ENCODE data around the gene GPR151. TPM values are rescaled to one million over a fixed set of nuclear protein-coding genes. Genes with fewer than 3 reads are reported as not detected.

The GPR151 gene
- total RNA-seq, 4 donors from 2014 or later = not detected

DNA sequence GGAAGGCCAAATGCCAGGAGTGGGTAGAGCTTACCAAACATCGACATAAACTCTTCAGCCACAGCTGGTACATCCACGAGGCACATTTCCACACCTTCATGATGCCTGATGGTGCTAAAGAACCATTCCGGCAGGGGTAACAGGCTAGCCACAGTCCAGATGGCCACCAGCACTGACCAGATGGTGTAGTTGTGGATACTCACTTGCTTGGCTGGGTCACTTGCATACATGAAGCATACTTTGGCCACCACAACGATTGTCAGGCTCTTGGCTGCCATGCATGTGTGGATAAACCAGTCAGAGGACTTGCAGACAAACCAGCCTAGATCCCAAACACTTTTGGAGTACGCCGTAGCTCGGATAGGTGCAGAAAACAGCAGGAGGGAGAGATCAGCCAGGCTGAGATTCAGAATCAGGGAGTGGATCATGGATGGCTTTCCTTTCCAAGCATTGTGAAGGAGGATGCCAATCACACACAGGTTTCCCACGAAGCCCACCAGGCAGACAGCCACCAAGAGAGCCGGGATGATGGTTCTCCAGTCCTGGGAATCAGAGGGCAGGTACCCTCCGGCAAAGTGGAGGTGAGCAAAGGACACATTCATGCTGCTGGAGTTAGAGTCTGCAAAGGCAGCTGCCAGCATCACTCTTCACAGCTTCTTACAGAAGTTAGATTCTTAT lies 378 bp downstream of the GPR151 start:
- DNase-seq (ENCODE audit: low spot score in 2 of 2) = no peak
- H3K36me3 ChIP-seq = peaks cover 14% of the 10 kb centered on the region
- TF ChIP-seq, protein P1, sequence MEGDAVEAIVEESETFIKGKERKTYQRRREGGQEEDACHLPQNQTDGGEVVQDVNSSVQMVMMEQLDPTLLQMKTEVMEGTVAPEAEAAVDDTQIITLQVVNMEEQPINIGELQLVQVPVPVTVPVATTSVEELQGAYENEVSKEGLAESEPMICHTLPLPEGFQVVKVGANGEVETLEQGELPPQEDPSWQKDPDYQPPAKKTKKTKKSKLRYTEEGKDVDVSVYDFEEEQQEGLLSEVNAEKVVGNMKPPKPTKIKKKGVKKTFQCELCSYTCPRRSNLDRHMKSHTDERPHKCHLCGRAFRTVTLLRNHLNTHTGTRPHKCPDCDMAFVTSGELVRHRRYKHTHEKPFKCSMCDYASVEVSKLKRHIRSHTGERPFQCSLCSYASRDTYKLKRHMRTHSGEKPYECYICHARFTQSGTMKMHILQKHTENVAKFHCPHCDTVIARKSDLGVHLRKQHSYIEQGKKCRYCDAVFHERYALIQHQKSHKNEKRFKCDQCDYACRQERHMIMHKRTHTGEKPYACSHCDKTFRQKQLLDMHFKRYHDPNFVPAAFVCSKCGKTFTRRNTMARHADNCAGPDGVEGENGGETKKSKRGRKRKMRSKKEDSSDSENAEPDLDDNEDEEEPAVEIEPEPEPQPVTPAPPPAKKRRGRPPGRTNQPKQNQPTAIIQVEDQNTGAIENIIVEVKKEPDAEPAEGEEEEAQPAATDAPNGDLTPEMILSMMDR (IDR thresholded peaks at IDR 0.05) = no peak
- TF ChIP-seq POLR2AphosphoS5 (IDR thresholded peaks at IDR 0.05) (no peak), EP300 (IDR thresholded peaks at IDR 0.05) (no peak), POLR2A (IDR thresholded peaks at IDR 0.05) (no peak)
- no peaks in the 10 kb centered on the region for H3K27me3 ChIP-seq
- H3K9me3 ChIP-seq = no peaks in the 10 kb centered on the region
- 84% methylated on average over 9 of the region's 10 CpGs for WGBS
- H3K4me1 ChIP-seq = no peaks in the 10 kb centered on the region
- no peak overlapping the region for H3K27ac ChIP-seq
- H3K4me3 ChIP-seq = no peak overlapping the region

DNA sequence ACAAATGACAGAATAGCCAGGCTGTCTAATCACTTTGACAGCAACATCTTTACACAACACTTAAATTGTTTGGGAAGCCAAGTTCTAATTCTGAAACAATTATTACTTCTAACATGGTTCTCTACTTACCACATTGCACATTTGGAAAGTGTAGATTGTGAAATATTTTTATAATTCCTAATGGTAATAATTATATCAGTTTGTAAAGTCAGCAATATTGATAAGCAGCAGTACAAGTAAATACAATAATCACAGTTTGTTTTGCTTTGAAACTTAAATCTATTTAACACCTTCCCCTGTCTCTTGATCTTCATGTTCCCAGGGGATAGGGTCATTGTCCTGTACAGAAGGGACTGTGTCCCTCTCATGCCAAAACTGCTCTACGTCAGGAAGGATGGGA lies 1.4 kb downstream of the GPR151 start:
- Histone ChIP-seq H3K9me3 (no peaks in the 10 kb centered on the region), H3K27me3 (no peaks in the 10 kb centered on the region), H3K4me3 (no peak overlapping the region), H3K4me1 (no peaks in the 10 kb centered on the region), H3K36me3 (peaks cover 24% of the 10 kb centered on the region), H3K27ac (no peak overlapping the region)
- WGBS = 86% methylated on average over 1 of the region's 1 CpG
- no peak for TF ChIP-seq EP300 (IDR thresholded peaks at IDR 0.05)
- TF ChIP-seq POLR2AphosphoS5 (IDR thresholded peaks at IDR 0.05) = no peak
- no peak for TF ChIP-seq POLR2A (IDR thresholded peaks at IDR 0.05)
- TF ChIP-seq, protein P1 (IDR thresholded peaks at IDR 0.05) = no peak
- no peak for DNase-seq (ENCODE audit: low spot score in 2 of 2)

DNA sequence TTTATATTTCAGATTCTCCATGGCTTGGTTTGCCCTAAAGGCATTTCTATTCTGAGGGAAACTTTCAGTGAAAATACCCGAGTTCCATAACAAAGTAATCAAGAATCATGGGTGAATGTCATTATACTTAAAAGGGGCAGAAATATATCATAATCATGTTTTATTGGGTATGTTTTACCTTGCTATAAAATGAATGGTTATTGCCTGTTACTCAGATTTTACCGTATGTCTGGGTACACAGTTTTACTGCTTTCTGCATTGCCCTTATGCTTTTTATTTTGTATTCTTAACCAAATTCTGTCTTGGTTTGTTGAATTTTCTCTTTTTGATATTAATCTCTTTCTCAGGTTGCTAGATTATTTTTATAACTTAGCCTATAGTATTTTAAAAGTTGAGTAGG lies 2.5 kb downstream of the GPR151 start:
- WGBS = 76% methylated on average over 2 of the region's 2 CpGs
- TF ChIP-seq, protein P1 (IDR thresholded peaks at IDR 0.05) = no peak
- TF ChIP-seq EP300 (IDR thresholded peaks at IDR 0.05) = no peak
- no peak for TF ChIP-seq POLR2A (IDR thresholded peaks at IDR 0.05)
- no peak for TF ChIP-seq POLR2AphosphoS5 (IDR thresholded peaks at IDR 0.05)

DNA sequence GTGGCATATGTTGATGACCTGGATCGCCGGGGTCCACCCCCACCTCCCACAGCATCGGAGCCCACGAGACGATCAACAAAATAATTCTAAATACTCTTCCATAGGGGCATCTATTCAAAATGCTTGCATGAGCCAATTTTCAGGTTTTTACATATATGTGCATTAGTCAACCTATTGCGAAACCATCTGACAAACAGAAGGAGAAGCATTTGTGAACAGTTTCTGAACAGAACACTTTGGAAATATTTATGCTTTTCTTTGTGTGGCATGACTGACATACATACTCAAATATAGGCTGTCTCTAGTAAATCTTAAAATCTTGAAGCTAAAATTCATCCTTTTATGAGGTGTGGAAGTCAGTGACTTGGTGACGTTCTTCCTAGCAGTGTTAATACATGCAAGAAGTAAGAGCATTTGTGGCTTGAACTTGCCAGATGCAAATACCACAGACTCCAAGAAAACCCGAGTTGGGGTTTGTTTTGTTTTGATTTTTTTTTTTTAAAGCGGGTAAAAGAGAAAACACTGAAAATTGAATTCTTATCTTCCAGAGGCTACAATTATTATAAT lies 5.3 kb downstream of the GPR151 start:
- Histone ChIP-seq H3K36me3 (peaks cover 63% of the 10 kb centered on the region), H3K27me3 (no peaks in the 10 kb centered on the region), H3K9me3 (no peaks in the 10 kb centered on the region), H3K27ac (no peak overlapping the region), H3K4me1 (no peaks in the 10 kb centered on the region), H3K4me3 (no peak overlapping the region)
- no peak for TF ChIP-seq EP300 (IDR thresholded peaks at IDR 0.05)
- no peak for TF ChIP-seq POLR2A (IDR thresholded peaks at IDR 0.05)
- TF ChIP-seq, protein P1 (IDR thresholded peaks at IDR 0.05) = no peak
- no peak for TF ChIP-seq POLR2AphosphoS5 (IDR thresholded peaks at IDR 0.05)
- no peak for DNase-seq (ENCODE audit: low spot score in 2 of 2)
- 91% methylated on average over 9 of the region's 9 CpGs for WGBS

More for the DNA sequence above, 2.5 kb downstream of the GPR151 start:
- no peaks in the 10 kb centered on the region for H3K4me1 ChIP-seq
- H3K27ac ChIP-seq = no peak overlapping the region
- DNase-seq (ENCODE audit: low spot score in 2 of 2) = no peak
- H3K27me3 ChIP-seq = no peaks in the 10 kb centered on the region
- H3K36me3 ChIP-seq = peaks cover 35% of the 10 kb centered on the region
- no peak overlapping the region for H3K4me3 ChIP-seq
- no peaks in the 10 kb centered on the region for H3K9me3 ChIP-seq

DNA sequence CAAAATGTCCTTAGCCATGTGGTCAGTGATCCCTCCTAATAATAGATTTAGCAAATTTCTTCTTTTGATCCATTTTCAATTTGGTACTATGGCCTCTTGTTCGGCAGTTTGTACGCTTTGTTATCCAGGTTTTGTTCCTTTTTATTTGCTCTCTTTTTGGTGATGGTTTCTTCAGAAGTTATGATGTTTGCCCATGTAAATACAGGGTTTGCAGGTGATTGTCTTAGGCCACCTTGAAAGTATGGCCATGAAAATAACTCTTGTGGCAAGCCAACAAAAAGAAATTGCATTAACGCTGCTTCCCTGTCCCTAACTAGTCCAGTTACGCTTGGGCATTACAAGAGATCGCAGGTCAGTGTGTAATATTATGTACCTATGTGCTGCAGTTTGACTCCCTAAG lies 8.6 kb downstream of the GPR151 start:
- Histone ChIP-seq H3K36me3 (peaks cover 88% of the 10 kb centered on the region), H3K4me3 (no peak overlapping the region), H3K9me3 (no peaks in the 10 kb centered on the region), H3K27me3 (no peaks in the 10 kb centered on the region), H3K4me1 (no peaks in the 10 kb centered on the region), H3K27ac (no peak overlapping the region)
- no peak for DNase-seq (ENCODE audit: low spot score in 2 of 2)
- 98% methylated on average over 5 of the region's 5 CpGs for WGBS
- no peak for TF ChIP-seq EP300 (IDR thresholded peaks at IDR 0.05)
- TF ChIP-seq POLR2A (IDR thresholded peaks at IDR 0.05) = no peak
- TF ChIP-seq, protein P1 (IDR thresholded peaks at IDR 0.05) = no peak
- TF ChIP-seq POLR2AphosphoS5 (IDR thresholded peaks at IDR 0.05) = no peak
